ENCODE measurements around the gene ZFYVE9. TPM values are rescaled to one million over a fixed set of nuclear protein-coding genes. Genes with fewer than 3 reads are reported as not detected.

Gene ZFYVE9
- polyA plus RNA-seq, 1 experiment: 9.8 TPM

GRCh38 chr1:52189898-52190480, 48.1 kb downstream of the ZFYVE9 start:
- no peaks in the 10 kb centered on the region for H3K36me3 ChIP-seq (ENCODE audit: control insufficient read depth, insufficient read depth, low read length)
- no peak for TF ChIP-seq CTCF (IDR thresholded peaks at IDR 0.05; ENCODE audit: insufficient read depth, low read depth, low read length)
- H3K27me3 ChIP-seq (ENCODE audit: control insufficient read depth, insufficient read depth, low read length): no peaks in the 10 kb centered on the region
- H3K4me3 ChIP-seq (ENCODE audit: low read depth, low read length): no peak overlapping the region
- CTCF ChIA-PET: interaction anchor here (0.6 kb wide), 1 partner anchor 394 kb away, joined by 3 read pairs; no protein-coding TSS in a partner anchor
- no peak for DNase-seq (ENCODE audit: low read depth)
- POLR2A ChIA-PET: no interaction called here

GRCh38 chr1:52190500-52191252, 48.8 kb downstream of the ZFYVE9 start:
- Histone ChIP-seq H3K36me3 (ENCODE audit: control insufficient read depth, insufficient read depth, low read length) (no peaks in the 10 kb centered on the region), H3K4me3 (ENCODE audit: low read depth, low read length) (no peak overlapping the region), H3K27me3 (ENCODE audit: control insufficient read depth, insufficient read depth, low read length) (no peaks in the 10 kb centered on the region)
- no peak for TF ChIP-seq CTCF (IDR thresholded peaks at IDR 0.05; ENCODE audit: insufficient read depth, low read depth, low read length)
- DNase-seq (ENCODE audit: low read depth): no peak
- ChIA-PET CTCF (interaction anchor here (0.6 kb wide), 1 partner anchor 395 kb away, joined by 3 read pairs; no protein-coding TSS in a partner anchor), POLR2A (no interaction called here)

- ChIA-PET POLR2A (no interaction called here), CTCF (no interaction called here)
- Histone ChIP-seq H3K36me3 (ENCODE audit: control insufficient read depth, insufficient read depth, low read length) (no peaks in the 10 kb centered on the region), H3K4me3 (ENCODE audit: low read depth, low read length) (no peak overlapping the region), H3K27me3 (ENCODE audit: control insufficient read depth, insufficient read depth, low read length) (no peaks in the 10 kb centered on the region)
- DNase-seq (ENCODE audit: low read depth): no peak
- TF ChIP-seq CTCF (IDR thresholded peaks at IDR 0.05; ENCODE audit: insufficient read depth, low read depth, low read length): no peak
Measured at GRCh38 chr1:52191395-52191965, 49.6 kb downstream of the ZFYVE9 start.

- no peak for DNase-seq (ENCODE audit: low read depth)
- no peaks in the 10 kb centered on the region for H3K36me3 ChIP-seq (ENCODE audit: control insufficient read depth, insufficient read depth, low read length)
- TF ChIP-seq CTCF (IDR thresholded peaks at IDR 0.05; ENCODE audit: insufficient read depth, low read depth, low read length): no peak
- H3K4me3 ChIP-seq (ENCODE audit: low read depth, low read length): no peak overlapping the region
- ChIA-PET CTCF (no interaction called here), POLR2A (no interaction called here)
- H3K27me3 ChIP-seq (ENCODE audit: control insufficient read depth, insufficient read depth, low read length): no peaks in the 10 kb centered on the region
Measured at GRCh38 chr1:52192024-52192423, 50.1 kb downstream of the ZFYVE9 start.

- no peak for TF ChIP-seq CTCF (IDR thresholded peaks at IDR 0.05; ENCODE audit: insufficient read depth, low read depth, low read length)
- no peaks in the 10 kb centered on the region for H3K36me3 ChIP-seq (ENCODE audit: control insufficient read depth, insufficient read depth, low read length)
- DNase-seq (ENCODE audit: low read depth): no peak
- no peak overlapping the region for H3K4me3 ChIP-seq (ENCODE audit: low read depth, low read length)
- CTCF ChIA-PET: no interaction called here
- POLR2A ChIA-PET: no interaction called here
- H3K27me3 ChIP-seq (ENCODE audit: control insufficient read depth, insufficient read depth, low read length): no peaks in the 10 kb centered on the region
Measured at GRCh38 chr1:52192436-52192835, 50.5 kb downstream of the ZFYVE9 start.

Measured in BJ (cell line).